Activated CD8-positive, alpha-beta T cell treated with anti-CD3 and anti-CD28 coated beads for 36 hours (primary cell): Measurements from ENCODE around the gene ATOH8. TPM values are rescaled to one million over a fixed set of nuclear protein-coding genes. Genes with fewer than 3 reads are reported as not detected.

Experiments used
- ATAC-seq: fragments of 200-7000 bp; cut with Tn5 transposase; one replicate; pipeline ENCODE4 v1.10.0; 2021; ENCODE audit warnings: mild to moderate bottlenecking, moderate library complexity
- CTCF ChIA-PET: fragments of 350-600 bp; sonication (Branson Sonifier 250); formaldehyde crosslinking; loops from one replicate; lab custom pipeline; 2021; ENCODE audit warnings: antibody characterized with exemption; lab: Charles Lee
- POLR2A ChIA-PET: fragments of 350-600 bp; sonication (Branson Sonifier 250); formaldehyde crosslinking; loops from one replicate; lab custom pipeline; 2021; ENCODE audit warnings: antibody characterized with exemption; lab: Charles Lee
- DNase-seq: peaks from one replicate; pipeline ENCODE4 v3.0.0-alpha.2; 2020
- H3K27ac Mint-ChIP-seq: one replicate; pipeline ENCODE4 v1.8.0; 2021; ENCODE audit warnings: mild to moderate bottlenecking, mixed read lengths
- H3K27me3 Mint-ChIP-seq: one replicate; pipeline ENCODE4 v1.8.0; 2021; ENCODE audit warnings: mixed read lengths
- H3K36me3 Mint-ChIP-seq: one replicate; pipeline ENCODE4 v1.8.0; 2021; ENCODE audit warnings: low read depth, mixed read lengths
- H3K4me1 Mint-ChIP-seq: one replicate; pipeline ENCODE4 v1.8.0; 2021; ENCODE audit warnings: low read depth, mixed read lengths
- H3K4me3 Mint-ChIP-seq: one replicate; pipeline ENCODE4 v1.8.0; 2021; ENCODE audit warnings: mild to moderate bottlenecking, moderate library complexity, mixed read lengths
- H3K9me3 Mint-ChIP-seq: one replicate; pipeline ENCODE4 v1.8.0; 2021; ENCODE audit warnings: mixed read lengths
- CTCF ChIP-seq: fragments of 200-600 bp; IDR thresholded peaks from one replicate; pipeline ENCODE4 v1.8.0; 2022; ENCODE audit warnings: antibody characterized with exemption, mild to moderate bottlenecking
- intact Hi-C: fragments of 100-400 bp; cut with micrococcal nuclease; formaldehyde crosslinking; loops from one replicate; pipeline ENCODE4 v1.10.0; 2022
- total RNA-seq, 2 experiments: library from RNA; stranded (reverse); gene quantifications; one replicate each; pipeline ENCODE4 v1.2.3, GENCODE V29; 2021

ATOH8 gene
- total RNA-seq, 2 experiments from 2014 or later: not detected

- H3K36me3 Mint-ChIP-seq: no peaks in the 10 kb centered on the region
- CTCF ChIA-PET: interaction anchor here (1.0 to 6.3 kb wide), 4 partner anchors 8 to 258 kb away, joined by 3 to 68 read pairs (median 4); partner anchors contain the start of gene ST3GAL5
- no peak for TF ChIP-seq CTCF
- peaks cover 5% of the 10 kb centered on the region for H3K27me3 Mint-ChIP-seq
- POLR2A ChIA-PET: no interaction called here
- DNase-seq (no peak), ATAC-seq (no peak)
- H3K4me1 Mint-ChIP-seq: peaks cover 9% of the 10 kb centered on the region
- intact Hi-C loops: no loop called here
- no peak overlapping the region for H3K4me3 Mint-ChIP-seq
- no peaks in the 10 kb centered on the region for H3K9me3 Mint-ChIP-seq
- no peak overlapping the region for H3K27ac Mint-ChIP-seq
Measured at GRCh38 chr2:85822766-85823165, 69.0 kb downstream of the ATOH8 start.

- intact Hi-C loops: no loop called here
- TF ChIP-seq CTCF: no peak
- no peak overlapping the region for H3K4me3 Mint-ChIP-seq
- DNase-seq (no peak), ATAC-seq (no peak)
- peaks cover 2% of the 10 kb centered on the region for H3K27me3 Mint-ChIP-seq
- peaks cover 13% of the 10 kb centered on the region for H3K4me1 Mint-ChIP-seq
- H3K27ac Mint-ChIP-seq: no peak overlapping the region
- CTCF ChIA-PET: interaction anchor here (0.7 to 10.7 kb wide), 8 partner anchors 9 to 282 kb away, joined by 3 to 186 read pairs (median 4); partner anchors contain the start of genes POLR1A and PTCD3
- no peaks in the 10 kb centered on the region for H3K9me3 Mint-ChIP-seq
- H3K36me3 Mint-ChIP-seq: no peaks in the 10 kb centered on the region
- POLR2A ChIA-PET: interaction anchor here (0.6 kb wide), 1 partner anchor 66 kb away, joined by 3 read pairs; no protein-coding TSS in a partner anchor
Measured at GRCh38 chr2:85823951-85824350, 70.2 kb downstream of the ATOH8 start.

GRCh38 chr2:85826990-85827878 is 73.4 kb downstream of the ATOH8 start:
- Mint-ChIP-seq H3K9me3 (no peaks in the 10 kb centered on the region), H3K4me1 (peaks cover 28% of the 10 kb centered on the region), H3K27me3 (peaks cover 2% of the 10 kb centered on the region), H3K27ac (peak overlapping the region; percentile 28), H3K36me3 (no peaks in the 10 kb centered on the region), H3K4me3 (no peak overlapping the region)
- peak; percentile 89 for TF ChIP-seq CTCF
- intact Hi-C loops: loop anchor here (1.0 to 5.0 kb wide), 3 partner anchors 60 to 253 kb away; partner anchors contain the start of gene ST3GAL5
- CTCF ChIA-PET: interaction anchor here (0.6 to 10.7 kb wide), 68 partner anchors 8 to 380 kb away, joined by 3 to 186 read pairs (median 4); partner anchors contain the start of genes IMMT, POLR1A, PTCD3 and ST3GAL5
- POLR2A ChIA-PET: interaction anchor here (0.6 to 1.2 kb wide), 6 partner anchors 8 to 253 kb away, joined by 3 to 4 read pairs (median 3); no protein-coding TSS in a partner anchor
- DNase-seq: peak; percentile 92
- ATAC-seq: peak; percentile 96

- Mint-ChIP-seq H3K27ac (peak overlapping the region; percentile 28), H3K4me1 (peaks cover 28% of the 10 kb centered on the region), H3K4me3 (no peak overlapping the region), H3K9me3 (no peaks in the 10 kb centered on the region), H3K36me3 (no peaks in the 10 kb centered on the region), H3K27me3 (peaks cover 2% of the 10 kb centered on the region)
- TF ChIP-seq CTCF: no peak
- ATAC-seq (no peak), DNase-seq (no peak)
- intact Hi-C loops: loop anchor here (1.0 to 5.0 kb wide), 3 partner anchors 59 to 252 kb away; partner anchors contain the start of gene ST3GAL5
- POLR2A ChIA-PET: interaction anchor here (0.6 to 1.5 kb wide), 7 partner anchors 9 to 253 kb away, joined by 3 to 4 read pairs (median 3); no protein-coding TSS in a partner anchor
- CTCF ChIA-PET: interaction anchor here (0.6 to 10.7 kb wide), 64 partner anchors 8 to 380 kb away, joined by 3 to 186 read pairs (median 4); partner anchors contain the start of genes IMMT, POLR1A, PTCD3 and ST3GAL5
Measured at GRCh38 chr2:85827879-85828569, 74.2 kb downstream of the ATOH8 start.
